Activated T-cell treated with anti-CD3 and anti-CD28 coated beads, Interleukin-2, amount 50 U/mL, for 72 hours (primary cell): Measurements from ENCODE around the gene VSIG10L. TPM values are rescaled to one million over a fixed set of nuclear protein-coding genes. Genes with fewer than 3 reads are reported as not detected.

Experiments used
- ATAC-seq, 2 donors: fragments of 150-1000 bp; cut with Tn5 transposase; replicated peaks in 1 of 2; 2 replicates each; pipeline ENCODE4 v1.10.0; 2021; ENCODE audit warnings: moderate library complexity in 2 of 2, mild to moderate bottlenecking in 1 of 2
- DNase-seq, 2 donors: peaks; one replicate each; pipeline ENCODE4 v3.0.0; 2021 to 2022; ENCODE audit warnings: mixed read lengths in 1 of 2
- H3K27ac Mint-ChIP-seq: one replicate; pipeline ENCODE4 v1.8.0; 2022; ENCODE audit warnings: mild to moderate bottlenecking, moderate library complexity, mixed read lengths
- H3K27me3 Mint-ChIP-seq: one replicate; pipeline ENCODE4 v1.8.0; 2022; ENCODE audit warnings: low read depth, mixed read lengths
- H3K36me3 Mint-ChIP-seq, 2 donors: one replicate each; pipeline ENCODE4 v1.8.0; 2022; ENCODE audit warnings: mixed read lengths in 2 of 2, mild to moderate bottlenecking in 1 of 2; ENCODE audit not compliant: insufficient read depth in 2 of 2
- H3K4me1 Mint-ChIP-seq: one replicate; pipeline ENCODE4 v1.8.0; 2022; ENCODE audit warnings: low read depth, mixed read lengths
- H3K4me3 Mint-ChIP-seq, 2 donors: one replicate each; pipeline ENCODE4 v1.8.0; 2022; ENCODE audit warnings: mild to moderate bottlenecking in 2 of 2, mixed read lengths in 2 of 2, moderate library complexity in 2 of 2
- H3K9me3 Mint-ChIP-seq, 2 donors: one replicate each; pipeline ENCODE4 v1.8.0; 2022; ENCODE audit warnings: mixed read lengths in 2 of 2
- total RNA-seq, 2 donors: library from RNA; stranded (reverse); gene quantifications; one replicate each; pipeline ENCODE4 v1.2.3, GENCODE V29; 2022

The VSIG10L gene
- total RNA-seq, 2 donors from 2014 or later = 6.4 to 7.6 TPM

GRCh38 chr19:51326216-51327065, 15.5 kb downstream of the VSIG10L start:
- Mint-ChIP-seq H3K4me1 (peaks cover 16% of the 10 kb centered on the region), H3K9me3 (peaks cover 0 to 2% of the 10 kb centered on the region in 2 donors), H3K4me3 (peak overlapping the region in 1 of 2 donors; percentile 86), H3K27me3 (peaks cover 76% of the 10 kb centered on the region), H3K27ac (no peak overlapping the region), H3K36me3 (peaks cover 2 to 4% of the 10 kb centered on the region in 2 donors)
- ATAC-seq = no peak
- no peak for DNase-seq

GRCh38 chr19:51325161-51325976, 16.6 kb downstream of the VSIG10L start:
- H3K36me3 Mint-ChIP-seq = peaks cover 0 to 2% of the 10 kb centered on the region in 2 donors
- H3K27ac Mint-ChIP-seq = no peak overlapping the region
- ATAC-seq (peak; percentile 38), DNase-seq (peak; percentile 30 to 39)
- H3K4me1 Mint-ChIP-seq = peaks cover 16% of the 10 kb centered on the region
- H3K27me3 Mint-ChIP-seq = peaks cover 67% of the 10 kb centered on the region
- H3K9me3 Mint-ChIP-seq = no peaks in the 10 kb centered on the region
- peak overlapping the region in 1 of 2 donors; percentile 9 for H3K4me3 Mint-ChIP-seq

GRCh38 chr19:51324167-51324481, 17.8 kb downstream of the VSIG10L start:
- H3K4me1 Mint-ChIP-seq = peaks cover 16% of the 10 kb centered on the region
- no peak overlapping the region for H3K27ac Mint-ChIP-seq
- DNase-seq (no peak), ATAC-seq (no peak)
- no peaks in the 10 kb centered on the region for H3K9me3 Mint-ChIP-seq
- peaks cover 0 to 2% of the 10 kb centered on the region in 2 donors for H3K36me3 Mint-ChIP-seq
- H3K27me3 Mint-ChIP-seq = peaks cover 60% of the 10 kb centered on the region
- no peak overlapping the region for H3K4me3 Mint-ChIP-seq

- no peak overlapping the region for H3K27ac Mint-ChIP-seq
Measured at GRCh38 chr19:51323481-51324166, 18.3 kb downstream of the VSIG10L start.

GRCh38 chr19:51321799-51322198, 20.1 kb downstream of the VSIG10L start:
- Mint-ChIP-seq H3K27me3 (peaks cover 45% of the 10 kb centered on the region), H3K4me1 (peaks cover 10% of the 10 kb centered on the region), H3K36me3 (no peaks in the 10 kb centered on the region), H3K27ac (no peak overlapping the region), H3K4me3 (no peak overlapping the region), H3K9me3 (no peaks in the 10 kb centered on the region)
- no peak for DNase-seq
- no peak for ATAC-seq

More at GRCh38 chr19:51323481-51324166, 18.3 kb downstream of the VSIG10L start:
- Mint-ChIP-seq H3K36me3 (peaks cover 0 to 2% of the 10 kb centered on the region in 2 donors), H3K27me3 (peaks cover 61% of the 10 kb centered on the region), H3K9me3 (no peaks in the 10 kb centered on the region), H3K4me3 (no peak overlapping the region), H3K4me1 (peaks cover 16% of the 10 kb centered on the region)
- DNase-seq (no peak), ATAC-seq (no peak)

GRCh38 chr19:51320280-51320657, 21.7 kb downstream of the VSIG10L start:
- H3K9me3 Mint-ChIP-seq = peaks cover 0 to 2% of the 10 kb centered on the region in 2 donors

GRCh38 chr19:51319649-51320279, 22.2 kb downstream of the VSIG10L start:
- Mint-ChIP-seq H3K27me3 (peaks cover 38% of the 10 kb centered on the region), H3K4me1 (peaks cover 6% of the 10 kb centered on the region), H3K9me3 (peaks cover 0 to 4% of the 10 kb centered on the region in 2 donors), H3K4me3 (no peak overlapping the region), H3K27ac (no peak overlapping the region), H3K36me3 (no peaks in the 10 kb centered on the region)
- DNase-seq (no peak), ATAC-seq (no peak)

More at GRCh38 chr19:51320280-51320657, 21.7 kb downstream of the VSIG10L start:
- peaks cover 5% of the 10 kb centered on the region for H3K4me1 Mint-ChIP-seq
- H3K4me3 Mint-ChIP-seq = no peak overlapping the region
- ATAC-seq (no peak), DNase-seq (no peak)
- H3K36me3 Mint-ChIP-seq = no peaks in the 10 kb centered on the region
- H3K27me3 Mint-ChIP-seq = peaks cover 34% of the 10 kb centered on the region
- H3K27ac Mint-ChIP-seq = no peak overlapping the region

- no peak overlapping the region for H3K27ac Mint-ChIP-seq
- DNase-seq = no peak
Measured at GRCh38 chr19:51318687-51319648, 23.0 kb downstream of the VSIG10L start.

GRCh38 chr19:51317968-51318367, 24.0 kb downstream of the VSIG10L start:
- Mint-ChIP-seq H3K9me3 (peaks cover 0 to 4% of the 10 kb centered on the region in 2 donors), H3K27me3 (peaks cover 38% of the 10 kb centered on the region), H3K4me3 (no peak overlapping the region), H3K27ac (no peak overlapping the region), H3K36me3 (no peaks in the 10 kb centered on the region), H3K4me1 (peaks cover 6% of the 10 kb centered on the region)
- DNase-seq (no peak), ATAC-seq (no peak)

More at GRCh38 chr19:51318687-51319648, 23.0 kb downstream of the VSIG10L start:
- no peak for ATAC-seq
- H3K4me3 Mint-ChIP-seq = no peak overlapping the region
- H3K36me3 Mint-ChIP-seq = no peaks in the 10 kb centered on the region
- peaks cover 6% of the 10 kb centered on the region for H3K4me1 Mint-ChIP-seq
- peaks cover 0 to 4% of the 10 kb centered on the region in 2 donors for H3K9me3 Mint-ChIP-seq
- H3K27me3 Mint-ChIP-seq = peaks cover 38% of the 10 kb centered on the region

- DNase-seq = no peak
- no peak overlapping the region for H3K4me3 Mint-ChIP-seq
- no peak overlapping the region for H3K27ac Mint-ChIP-seq
- H3K27me3 Mint-ChIP-seq = peaks cover 38% of the 10 kb centered on the region
- no peak for ATAC-seq
- H3K4me1 Mint-ChIP-seq = peaks cover 6% of the 10 kb centered on the region
- peaks cover 0 to 4% of the 10 kb centered on the region in 2 donors for H3K9me3 Mint-ChIP-seq
- H3K36me3 Mint-ChIP-seq = no peaks in the 10 kb centered on the region
Measured at GRCh38 chr19:51317376-51317775, 24.6 kb downstream of the VSIG10L start.

- Mint-ChIP-seq H3K27me3 (peaks cover 42% of the 10 kb centered on the region), H3K9me3 (peaks cover 0 to 4% of the 10 kb centered on the region in 2 donors), H3K27ac (no peak overlapping the region), H3K36me3 (no peaks in the 10 kb centered on the region), H3K4me1 (peaks cover 6% of the 10 kb centered on the region), H3K4me3 (no peak overlapping the region)
- no peak for DNase-seq
- ATAC-seq = no peak
Measured at GRCh38 chr19:51316688-51317087, 25.3 kb downstream of the VSIG10L start.
